IMR-90 (cell line): ENCODE data around the gene GALM. TPM values are rescaled to one million over a fixed set of nuclear protein-coding genes. Genes with fewer than 3 reads are reported as not detected.

Experiments used
- ATAC-seq: fragments of 200-7000 bp; cut with Tn5 transposase; 2 replicates; pipeline ENCODE4 v1.9.1; 2020; ENCODE audit warnings: low read depth, mild to moderate bottlenecking, moderate library complexity
- BruUV-seq: library from RNA; stranded (reverse); fragments of 400-500 nt; replicated peaks from 2 replicates; lab custom pipeline; 2021; lab: Mats Ljungman, UMichigan
- CTCF ChIA-PET: fragments of 300-600 bp; formaldehyde crosslinking; extraction: SDS; loops from one replicate; lab custom pipeline; 2021; ENCODE audit warnings: antibody characterized with exemption; lab: Yijun Ruan, JAX
- POLR2A ChIA-PET: fragments of 300-600 bp; sonication (Branson Sonifier 250); formaldehyde crosslinking; loops from one replicate; lab custom pipeline; 2022; ENCODE audit warnings: antibody characterized with exemption; ENCODE audit not compliant: unreplicated experiment; lab: Charles Lee
- DNase-seq: peaks from one replicate; pipeline ENCODE4 v3.0.0; 2013
- H2AFZ ChIP-seq: replicated peaks from 2 replicates; pipeline ENCODE3; 2013; ENCODE audit warnings: low read length, mild to moderate bottlenecking; ENCODE audit not compliant: poor library complexity
- H2AK5ac ChIP-seq: 2 replicates; pipeline ENCODE4 v1.6.1; 2013; ENCODE audit warnings: low read depth, low read length, inconsistent platforms
- H2AK9ac ChIP-seq: replicated peaks from 2 replicates; pipeline ENCODE3; 2013; ENCODE audit warnings: mild to moderate bottlenecking, low read depth, low read length, moderate library complexity; ENCODE audit not compliant: poor library complexity
- H2BK120ac ChIP-seq: 2 replicates; pipeline ENCODE4 v1.6.1; 2013; ENCODE audit warnings: low read depth, low read length, inconsistent platforms
- H2BK15ac ChIP-seq: 3 replicates; pipeline ENCODE4 v1.6.1; 2013; ENCODE audit warnings: low read depth, low read length, inconsistent platforms
- H2BK20ac ChIP-seq: 2 replicates; pipeline ENCODE4 v1.6.1; 2013; ENCODE audit warnings: low read depth, mild to moderate bottlenecking, inconsistent platforms, low read length, moderate library complexity
- H2BK5ac ChIP-seq: 2 replicates; pipeline ENCODE4 v1.6.1; 2013; ENCODE audit warnings: mild to moderate bottlenecking, low read depth, low read length, inconsistent platforms; ENCODE audit not compliant: poor library complexity, severe bottlenecking
- H3K14ac ChIP-seq: replicated peaks from 2 replicates; pipeline ENCODE4 v1.6.1; 2013; ENCODE audit warnings: low read depth, low read length, inconsistent platforms
- H3K18ac ChIP-seq: 2 replicates; pipeline ENCODE4 v1.6.1; 2013; ENCODE audit warnings: low read depth, low read length, control low read depth
- H3K23ac ChIP-seq: 2 replicates; pipeline ENCODE4 v1.6.1; 2013; ENCODE audit warnings: low read depth, low read length, inconsistent platforms
- H3K27ac ChIP-seq: 2 replicates; pipeline ENCODE4 v1.5.1; 2013; ENCODE audit warnings: mild to moderate bottlenecking, control low read depth, low read length; ENCODE audit not compliant: insufficient read depth
- H3K27me3 ChIP-seq: 2 replicates; pipeline ENCODE4 v1.6.1; 2013; ENCODE audit warnings: low read length; ENCODE audit not compliant: control insufficient read depth, insufficient read depth
- H3K36me3 ChIP-seq: 2 replicates; pipeline ENCODE4 v1.6.1; 2013; ENCODE audit warnings: low read length, mixed read lengths; ENCODE audit not compliant: control insufficient read depth, insufficient read depth
- H3K4ac ChIP-seq: 2 replicates; pipeline ENCODE4 v1.6.1; 2013; ENCODE audit warnings: low read depth, low read length, inconsistent platforms
- H3K4me1 ChIP-seq: 2 replicates; pipeline ENCODE4 v1.6.1; 2013; ENCODE audit warnings: low read length, mixed read lengths; ENCODE audit not compliant: control insufficient read depth, insufficient read depth
- H3K4me2 ChIP-seq: 2 replicates; pipeline ENCODE4 v1.6.1; 2013; ENCODE audit warnings: low read depth, mild to moderate bottlenecking, control low read depth, low read length, moderate library complexity
- H3K4me3 ChIP-seq: 2 replicates; pipeline ENCODE4 v1.5.1; 2013; ENCODE audit warnings: low read depth, mild to moderate bottlenecking, control low read depth, low read length, moderate library complexity; ENCODE audit not compliant: insufficient read depth
- H3K56ac ChIP-seq: 2 replicates; pipeline ENCODE4 v1.6.1; 2013; ENCODE audit warnings: low read length, inconsistent platforms; ENCODE audit not compliant: insufficient read depth; ENCODE audit errors: extremely low read depth
- H3K79me1 ChIP-seq, 2 experiments: 2 replicates each; pipeline ENCODE4 v1.6.1; 2013; ENCODE audit warnings: low read length in 2 of 2, inconsistent platforms in 1 of 2, low read depth in 1 of 2
- H3K9ac ChIP-seq: 2 replicates; pipeline ENCODE4 v1.6.1; 2013; ENCODE audit warnings: low read depth, low read length, control low read depth
- H3K9me1 ChIP-seq: 2 replicates; pipeline ENCODE4 v1.6.1; 2013; ENCODE audit warnings: low read length, inconsistent platforms; ENCODE audit not compliant: insufficient read depth
- H3K9me3 ChIP-seq: 2 replicates; pipeline ENCODE4 v1.6.1; 2013; ENCODE audit warnings: low read length; ENCODE audit not compliant: control insufficient read depth, insufficient read depth
- H4K20me1 ChIP-seq: 2 replicates; pipeline ENCODE4 v1.6.1; 2013; ENCODE audit warnings: low read length, inconsistent platforms; ENCODE audit not compliant: insufficient read depth
- H4K5ac ChIP-seq: 2 replicates; pipeline ENCODE4 v1.6.1; 2013; ENCODE audit warnings: mild to moderate bottlenecking, low read depth, low read length, control low read depth
- H4K8ac ChIP-seq, 2 experiments: 2 replicates each; pipeline ENCODE4 v1.6.1; 2013; ENCODE audit warnings: low read depth in 2 of 2, low read length in 2 of 2, control low read depth in 1 of 2, inconsistent platforms in 1 of 2
- H4K91ac ChIP-seq: 2 replicates; pipeline ENCODE4 v1.6.1; 2013; ENCODE audit warnings: low read depth, low read length, inconsistent platforms; ENCODE audit not compliant: insufficient read depth
- BHLHE40 ChIP-seq: fragments of 150-350 bp; IDR thresholded peaks from 2 replicates; pipeline ENCODE4 v1.6.1; 2016; ENCODE audit warnings: mild to moderate bottlenecking, low read depth, low read length
- CEBPB ChIP-seq: IDR thresholded peaks from 2 replicates; pipeline ENCODE4 v1.6.1; 2012; ENCODE audit warnings: low read depth, low read length, improper control_type of control experiment
- FOS ChIP-seq: fragments of 150-350 bp; IDR thresholded peaks from 2 replicates; pipeline ENCODE4 v1.6.1; 2016; ENCODE audit warnings: low read depth, low read length
- MAFK ChIP-seq: IDR thresholded peaks from 2 replicates; pipeline ENCODE4 v1.6.1; 2012; ENCODE audit warnings: low read depth, low read length, improper control_type of control experiment
- MXI1 ChIP-seq: IDR thresholded peaks from 2 replicates; pipeline ENCODE4 v1.6.1; 2012; ENCODE audit warnings: low read depth, mild to moderate bottlenecking, low read length, moderate library complexity, borderline replicate concordance
- POLR2A ChIP-seq: IDR thresholded peaks from 2 replicates; pipeline ENCODE4 v1.6.1; 2012; ENCODE audit warnings: mild to moderate bottlenecking, low read depth, low read length
- RCOR1 ChIP-seq: IDR thresholded peaks from 2 replicates; pipeline ENCODE4 v1.6.1; 2012; ENCODE audit warnings: mild to moderate bottlenecking, low read length, improper control_type of control experiment; ENCODE audit not compliant: insufficient replicate concordance
- RFX5 ChIP-seq: IDR thresholded peaks from 2 replicates; pipeline ENCODE4 v1.8.0; 2012; ENCODE audit warnings: low read depth, mild to moderate bottlenecking, low read length, moderate library complexity
- SMC3 ChIP-seq: fragments of 150-350 bp; IDR thresholded peaks from 2 replicates; pipeline ENCODE4 v1.6.1; 2016; ENCODE audit warnings: low read depth, mild to moderate bottlenecking, antibody characterized with exemption, low read length, moderate library complexity
- WGBS, 2 experiments: methylation state at CpG; one replicate each; pipeline versions ENCODE4 v1.1.5 to v1.1.7; 2013; ENCODE audit warnings: missing lambda C conversion rate in 2 of 2; ENCODE audit not compliant: insufficient read length in 1 of 2; ENCODE audit errors: extremely low coverage in 2 of 2; 5-methylcytosine and 5-hydroxymethylcytosine counted together
- dilution Hi-C: fragments of 300-500 bp; cut with HindIII; formaldehyde crosslinking; loops from one replicate; pipeline ENCODE4 v1.14.3; 2018; ENCODE audit warnings: low sequenced_read_pairs; ENCODE audit not compliant: unreplicated experiment
- in situ Hi-C: fragments of 300-500 bp; cut with MboI; formaldehyde crosslinking; loops from 3 replicates; pipeline ENCODE4 v1.14.3; 2019; ENCODE audit warnings: low sequenced_read_pairs, inconsistent platforms, mixed read lengths
- intact Hi-C: fragments of 100-400 bp; cut with micrococcal nuclease; formaldehyde crosslinking; loops from 2 replicates; pipeline ENCODE4 v1.10.0; 2022
- polyA plus RNA-seq, 3 experiments: library from polyadenylated mRNA; depleted of rRNA; stranded (reverse); fragments of >200 nt; gene quantifications; 2 replicates each; pipeline ENCODE4 v1.2.3, GENCODE V29; 2012; ENCODE audit warnings: low replicate concordance in 1 of 3
- total RNA-seq: library from RNA; depleted of rRNA; stranded (reverse); fragments of >200 nt; gene quantifications from 2 replicates; pipeline ENCODE4 v1.2.3, GENCODE V29; 2012

GALM gene
- total and polyA plus RNA-seq, 2 of the 4 experiments (the other 2 are of a cell fraction), result 12.1 to 24.2 TPM

GRCh38 chr2:38737925-38738324 lies 72.0 kb downstream of the GALM start:
- Histone ChIP-seq H4K91ac (no peak overlapping the region), H2BK15ac (no peak overlapping the region), H3K4me3 (no peak overlapping the region), H4K20me1 (peaks cover 19% of the 10 kb centered on the region), H3K14ac (no peak overlapping the region), H3K4ac (no peak overlapping the region), H3K4me2 (no peak overlapping the region), H3K9ac (no peak overlapping the region), H3K36me3 (peaks cover 30% of the 10 kb centered on the region), H2AK9ac (peak overlapping the region; percentile 10), H4K5ac (no peak overlapping the region), H3K27ac (no peak overlapping the region), H3K4me1 (no peaks in the 10 kb centered on the region), H3K79me1 (peaks cover 10 to 28% of the 10 kb centered on the region in 2 experiments; a peak in 3 of 4 replicates), H2BK120ac (no peak overlapping the region), H3K9me1 (peaks cover 3% of the 10 kb centered on the region; the same call in 1 of the 2 replicates), H3K23ac (no peak overlapping the region), H3K56ac (no peak overlapping the region), H2BK20ac (no peak overlapping the region), H2AFZ (no peak overlapping the region), H2BK5ac (no peak overlapping the region), H2AK5ac (no peak overlapping the region), H4K8ac (no peak overlapping the region), H3K27me3 (no peaks in the 10 kb centered on the region), H3K9me3 (no peaks in the 10 kb centered on the region), H3K18ac (no peak overlapping the region)
- dilution Hi-C loops (loop anchor here (25.0 kb wide), 1 partner anchor 176 kb away; no protein-coding TSS in a partner anchor), in situ Hi-C loops (no loop called here), intact Hi-C loops (no loop called here)
- no TSS peak for BruUV-seq
- DNase-seq, result no peak
- WGBS, 2 experiments, result no CpG with 5 or more reads among the region's 3 CpGs
- ATAC-seq, result no peak
- ChIA-PET CTCF (no interaction called here), POLR2A (interaction anchor here (1.0 kb wide), 1 partner anchor 13 kb away, joined by 5 read pairs; the partner anchor contains the start of gene SRSF7)
- TF ChIP-seq BHLHE40 (no peak), MXI1 (no peak), MAFK (no peak), RFX5 (no peak), POLR2A (no peak), FOS (no peak), CEBPB (no peak), SMC3 (no peak), RCOR1 (no peak)
